ENCODE measurements around the gene SDCBP2. TPM values are rescaled to one million over a fixed set of nuclear protein-coding genes. Genes with fewer than 3 reads are reported as not detected.

The SDCBP2 gene
- total RNA-seq, 1 experiment from 2014 or later: 1.9 TPM

DNA sequence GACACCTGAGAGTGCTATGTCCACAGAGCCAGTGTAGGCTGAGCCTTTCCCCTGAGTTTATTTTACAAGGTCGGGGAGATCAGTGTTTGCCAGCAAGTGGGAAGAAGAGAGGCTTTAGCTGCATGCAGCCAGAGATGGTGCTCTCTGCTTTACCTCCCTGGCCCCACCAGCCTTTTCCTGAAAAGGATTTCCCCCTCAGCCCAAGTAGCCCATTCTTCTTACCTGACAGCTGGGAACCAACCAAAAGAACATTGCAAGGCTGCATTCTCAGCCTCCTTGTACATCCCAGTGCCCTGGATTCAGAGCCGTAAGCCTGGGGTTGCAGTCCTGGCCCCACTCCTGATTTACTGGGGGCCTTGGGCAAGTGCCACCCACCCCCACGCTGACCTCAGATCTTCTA is 46.0 kb downstream of the SDCBP2 start:
- Histone ChIP-seq H3K79me1 (ENCODE audit: insufficient read depth, low read depth, low read length, poor library complexity, severe bottlenecking) (no peaks in the 10 kb centered on the region), H2BK20ac (ENCODE audit: low read depth, low read length, poor library complexity, severe bottlenecking) (no peak overlapping the region), H4K5ac (ENCODE audit: insufficient read length, low read depth, low read length) (no peak overlapping the region), H2BK15ac (ENCODE audit: low read depth, low read length) (no peak overlapping the region), H2BK120ac (ENCODE audit: low read depth, low read length, poor library complexity, severe bottlenecking) (no peak overlapping the region), H3K79me2 (ENCODE audit: insufficient read depth, low read length) (no peaks in the 10 kb centered on the region), H3K23me2 (ENCODE audit: insufficient read length, low read depth, low read length, poor library complexity, severe bottlenecking) (no peaks in the 10 kb centered on the region), H2BK12ac (ENCODE audit: insufficient read length, low read depth, low read length) (no peak overlapping the region), H3K27ac (ENCODE audit: insufficient read length, low read depth, low read length) (no peak overlapping the region), H3K56ac (ENCODE audit: insufficient read length, low read depth, low read length) (no peak overlapping the region), H3K18ac (ENCODE audit: insufficient read length, low read depth, low read length) (no peak overlapping the region), H3K4me1 (ENCODE audit: insufficient read depth, low read length) (no peaks in the 10 kb centered on the region), H3K23ac (ENCODE audit: insufficient read length, low read depth, low read length) (no peak overlapping the region), H3K4ac (ENCODE audit: low read depth, low read length) (no peak overlapping the region), H4K20me1 (ENCODE audit: control insufficient read depth, insufficient read depth, insufficient read length) (no peaks in the 10 kb centered on the region), H3K4me2 (ENCODE audit: insufficient read depth, insufficient read length, low read length) (no peak overlapping the region), H3K9ac (ENCODE audit: extremely low read depth, insufficient read length, low read length) (no peak overlapping the region), H4K8ac (replicated peaks; ENCODE audit: insufficient read length, low read depth, low read length) (no peak overlapping the region), H2BK5ac (ENCODE audit: insufficient read length, low read length) (no peak overlapping the region), H2AK5ac (ENCODE audit: insufficient read length, low read length) (no peak overlapping the region), H3K14ac (ENCODE audit: insufficient read depth, low read length) (no peak overlapping the region), H3K9me3 (ENCODE audit: control insufficient read depth, low read depth, low read length) (no peaks in the 10 kb centered on the region), H2AFZ (ENCODE audit: low read length) (no peak overlapping the region), H3T11ph (ENCODE audit: low read length) (no peak overlapping the region), H4K91ac (ENCODE audit: insufficient read length, low read depth, low read length) (no peak overlapping the region), H3K27me3 (ENCODE audit: insufficient read depth, low read length) (no peaks in the 10 kb centered on the region)
- no CpG with 5 or more reads among the region's 3 CpGs for WGBS (ENCODE audit: extremely low coverage, insufficient read length, low lambda C conversion rate)
- no peak overlapping the region for H3K4me3 Mint-ChIP-seq
- no peak for TF ChIP-seq CTCF (conservative IDR thresholded peaks at IDR 0.05)
- H3K27me3 Mint-ChIP-seq (ENCODE audit: low read depth): peaks cover 1% of the 10 kb centered on the region
- H3K9me3 Mint-ChIP-seq: no peaks in the 10 kb centered on the region
- H3K27ac Mint-ChIP-seq: peak overlapping the region in 1 of 3 experiments; percentile 1; a peak in 1 of 7 replicates
- peaks cover 2 to 11% of the 10 kb centered on the region in 2 experiments; a peak in 3 of 4 replicates for H3K4me1 Mint-ChIP-seq
- H3K36me3 Mint-ChIP-seq (ENCODE audit: insufficient read depth in 1 of 3, low read depth in 3 of 3): no peaks in the 10 kb centered on the region
- DNase-seq: peak; percentile 6

Data from H9 (cell line).